Thyroid gland (tissue), 4 donors: ENCODE data around the gene KY. TPM values are rescaled to one million over a fixed set of nuclear protein-coding genes. Genes with fewer than 3 reads are reported as not detected.

Experiments
- DNase-seq, 2 donors: peaks; one replicate each; pipeline ENCODE4 v3.0.0-alpha.2; 2019
- H3K27ac ChIP-seq, 3 donors: fragments of 200-600 bp; sonication (generic); 1 replicate in 2 of 3; 2 replicates in 1 of 3; pipeline ENCODE4 v1.5.1; 2016 to 2019; ENCODE audit warnings: mild to moderate bottlenecking in 1 of 3, moderate library complexity in 1 of 3
- H3K27me3 ChIP-seq: fragments of 200-600 bp; sonication (generic); one replicate; pipeline ENCODE4 v1.5.1; 2019
- H3K36me3 ChIP-seq, 2 donors: fragments of 200-600 bp; sonication (generic); one replicate each; pipeline ENCODE4 v1.5.1; 2016 to 2019
- H3K4me1 ChIP-seq, 2 donors: fragments of 200-600 bp; sonication (generic); one replicate each; pipeline ENCODE4 v1.5.1; 2017 to 2019
- H3K4me3 ChIP-seq, 3 donors: fragments of 200-600 bp; sonication (generic); replicated peaks in 1 of 3; 1 replicate in 2 of 3; 2 replicates in 1 of 3; pipeline ENCODE4 v1.5.1; 2016; ENCODE audit warnings: mild to moderate bottlenecking in 1 of 3
- H3K9me3 ChIP-seq: fragments of 200-600 bp; sonication (generic); one replicate; pipeline ENCODE4 v1.5.1; 2017
- CTCF ChIP-seq, 6 experiments: fragments of 200-600 bp in 3 of 6; fragments of 450-650 bp in 3 of 6; sonication (generic) in 3 of 6; IDR thresholded peaks; one replicate each; pipeline ENCODE4 v1.5.1; 2016 to 2019; ENCODE audit warnings: antibody characterized with exemption in 6 of 6, mild to moderate bottlenecking in 2 of 6, inconsistent platforms in 1 of 6, moderate library complexity in 1 of 6
- POLR2A ChIP-seq, 2 donors: fragments of 450-650 bp; IDR thresholded peaks; one replicate each; pipeline ENCODE4 v1.6.1; 2017; ENCODE audit warnings: antibody characterized with exemption in 2 of 2, mild to moderate bottlenecking in 2 of 2, moderate library complexity in 1 of 2
- WGBS, 2 donors: methylation state at CpG; one replicate each; pipeline ENCODE4 v1.1.5; 2017; 5-methylcytosine and 5-hydroxymethylcytosine counted together
- intact Hi-C: fragments of 100-400 bp; cut with DNase I; formaldehyde crosslinking; loops from one replicate; pipeline ENCODE4 v1.15.1; 2023
- total RNA-seq, 4 donors: library from RNA; depleted of rRNA; stranded (reverse); fragments of >200 nt; gene quantifications; one replicate each; pipeline ENCODE4 v1.2.3, GENCODE V29; 2016

The KY gene
- total RNA-seq, 4 donors from 2014 or later, result 3.2 to 10.2 (median 7.2) TPM

GRCh38 chr3:134665243-134665642 lies 14.4 kb upstream of the KY start:
- Histone ChIP-seq H3K9me3 (no peaks in the 10 kb centered on the region), H3K4me3 (no peak overlapping the region), H3K4me1 (peaks cover 15 to 31% of the 10 kb centered on the region in 2 donors), H3K36me3 (no peaks in the 10 kb centered on the region), H3K27me3 (no peaks in the 10 kb centered on the region), H3K27ac (no peak overlapping the region)
- 53 to 69% methylated on average over 4 to 6 of the region's 6 CpGs for WGBS, 2 donors
- intact Hi-C loops, result no loop called here
- TF ChIP-seq CTCF (IDR thresholded peaks at IDR 0.05) (no peak), POLR2A (IDR thresholded peaks at IDR 0.05) (no peak)
- DNase-seq, result peak; percentile 56 to 59

- 89 to 93% methylated on average over 5 to 7 of the region's 7 CpGs for WGBS, 2 donors
- H3K4me3 ChIP-seq, result no peak overlapping the region
- intact Hi-C loops, result no loop called here
These were observed 13.1 kb upstream of the KY start for GRCh38 chr3:134663721-134664456.

GRCh38 chr3:134660046-134660441 lies 9.2 kb upstream of the KY start:
- Histone ChIP-seq H3K36me3 (no peaks in the 10 kb centered on the region), H3K4me1 (peaks cover 2 to 3% of the 10 kb centered on the region in 2 donors), H3K27me3 (no peaks in the 10 kb centered on the region), H3K27ac (no peak overlapping the region), H3K9me3 (no peaks in the 10 kb centered on the region), H3K4me3 (no peak overlapping the region)
- no peak for DNase-seq
- 85 to 91% methylated on average over 5 of the region's 5 CpGs for WGBS, 2 donors
- intact Hi-C loops, result no loop called here
- TF ChIP-seq POLR2A (IDR thresholded peaks at IDR 0.05) (no peak), CTCF (IDR thresholded peaks at IDR 0.05) (no peak)

More at GRCh38 chr3:134663721-134664456, 13.1 kb upstream of the KY start:
- Histone ChIP-seq H3K9me3 (no peaks in the 10 kb centered on the region), H3K27ac (no peak overlapping the region), H3K4me1 (peaks cover 15 to 31% of the 10 kb centered on the region in 2 donors), H3K36me3 (no peaks in the 10 kb centered on the region), H3K27me3 (no peaks in the 10 kb centered on the region)
- TF ChIP-seq CTCF (IDR thresholded peaks at IDR 0.05), result no peak
- no peak for TF ChIP-seq POLR2A (IDR thresholded peaks at IDR 0.05)
- DNase-seq, result no peak

GRCh38 chr3:134659391-134660045 lies 8.7 kb upstream of the KY start:
- intact Hi-C loops, result no loop called here
- TF ChIP-seq POLR2A (IDR thresholded peaks at IDR 0.05) (no peak), CTCF (IDR thresholded peaks at IDR 0.05) (no peak)
- WGBS, 2 donors, result 68 to 70% methylated on average over 15 of the region's 15 CpGs
- Histone ChIP-seq H3K27ac (no peak overlapping the region), H3K27me3 (no peaks in the 10 kb centered on the region), H3K9me3 (no peaks in the 10 kb centered on the region), H3K4me1 (no peaks in the 10 kb centered on the region), H3K4me3 (no peak overlapping the region), H3K36me3 (no peaks in the 10 kb centered on the region)
- no peak for DNase-seq

GRCh38 chr3:134658555-134658954 lies 7.7 kb upstream of the KY start:
- intact Hi-C loops, result no loop called here
- H3K4me3 ChIP-seq, result no peak overlapping the region
- no peak overlapping the region for H3K27ac ChIP-seq
- no peaks in the 10 kb centered on the region for H3K4me1 ChIP-seq
- DNase-seq, result no peak
- no peaks in the 10 kb centered on the region for H3K9me3 ChIP-seq
- no peak for TF ChIP-seq CTCF (IDR thresholded peaks at IDR 0.05)
- TF ChIP-seq POLR2A (IDR thresholded peaks at IDR 0.05), result no peak
- WGBS, 2 donors, result 84 to 87% methylated on average over 5 of the region's 5 CpGs
- H3K27me3 ChIP-seq, result no peaks in the 10 kb centered on the region
- no peaks in the 10 kb centered on the region for H3K36me3 ChIP-seq
